DMS153 (cell line): ENCODE measurements around the gene C12orf42.

Source experiments
- DNase-seq: peaks from one replicate; lab custom pipeline; 2025; lab: John Stamatoyannopoulos, UW

C12orf42 gene

GRCh38 chr12:103423516-103423910 is 72.3 kb downstream of the C12orf42 start:
- DNase-seq = no peak

GRCh38 chr12:103422746-103423515 is 72.8 kb downstream of the C12orf42 start:
- peak; percentile 94 for DNase-seq

GRCh38 chr12:103422328-103422727 is 73.4 kb downstream of the C12orf42 start:
- DNase-seq = no peak

- DNase-seq = no peak
Observed at GRCh38 chr12:103421402-103421801, 74.4 kb downstream of the C12orf42 start.

GRCh38 chr12:103415681-103416080 is 80.1 kb downstream of the C12orf42 start:
- DNase-seq = no peak

- peak; percentile 60 for DNase-seq
Observed at GRCh38 chr12:103401421-103401820, 94.3 kb downstream of the C12orf42 start.

GRCh38 chr12:103399986-103400385 is 95.8 kb downstream of the C12orf42 start:
- DNase-seq = no peak

- no peak for DNase-seq
Observed at GRCh38 chr12:103397536-103397935, 98.2 kb downstream of the C12orf42 start.

- no peak for DNase-seq
Observed at GRCh38 chr12:103392722-103393121, 103.0 kb downstream of the C12orf42 start.

GRCh38 chr12:103391103-103391502 is 104.7 kb downstream of the C12orf42 start:
- DNase-seq = no peak

- DNase-seq = peak; percentile 96
Observed at GRCh38 chr12:103387385-103387784, 108.4 kb downstream of the C12orf42 start.

- no peak for DNase-seq
Observed at GRCh38 chr12:103386451-103386850, 109.3 kb downstream of the C12orf42 start.

GRCh38 chr12:103382736-103383346 is 112.9 kb downstream of the C12orf42 start:
- DNase-seq = no peak

GRCh38 chr12:103382119-103382518 is 113.6 kb downstream of the C12orf42 start:
- no peak for DNase-seq

GRCh38 chr12:103379670-103380069 is 116.1 kb downstream of the C12orf42 start:
- no peak for DNase-seq

GRCh38 chr12:103373088-103373523 is 122.7 kb downstream of the C12orf42 start:
- peak; percentile 98 for DNase-seq

GRCh38 chr12:103369929-103370328 is 125.8 kb downstream of the C12orf42 start:
- DNase-seq = no peak

- no peak for DNase-seq
Observed at GRCh38 chr12:103368167-103368566, 127.6 kb downstream of the C12orf42 start.

GRCh38 chr12:103354403-103354802 is 141.4 kb downstream of the C12orf42 start:
- no peak for DNase-seq

- DNase-seq = no peak
Observed at GRCh38 chr12:103353913-103354312, 141.9 kb downstream of the C12orf42 start.

GRCh38 chr12:103350116-103350515 is 145.7 kb downstream of the C12orf42 start:
- DNase-seq = no peak

- no peak for DNase-seq
Observed at GRCh38 chr12:103348935-103349334, 146.8 kb downstream of the C12orf42 start.

- no peak for DNase-seq
Observed at GRCh38 chr12:103336940-103337339, 158.8 kb downstream of the C12orf42 start.

- no peak for DNase-seq
Observed at GRCh38 chr12:103334466-103334865, 161.3 kb downstream of the C12orf42 start.
